Endothelial cell of umbilical vein (primary cell): ENCODE measurements around the gene HEATR5B. TPM values are rescaled to one million over a fixed set of nuclear protein-coding genes. Genes with fewer than 3 reads are reported as not detected.

Experiments used
- BruUV-seq: library from RNA; stranded (reverse); fragments of 400-500 nt; replicated peaks from 2 replicates; lab custom pipeline; 2021; lab: Mats Ljungman, UMichigan
- CTCF ChIA-PET: fragments of 300-600, 350-600 bp; sonication (Branson Sonifier 250); formaldehyde crosslinking; loops from one replicate; lab custom pipeline; 2021; ENCODE audit warnings: antibody characterized with exemption, inconsistent platforms; lab: Charles Lee
- POLR2A ChIA-PET: fragments of 300-600, 350-600 bp; sonication (Branson Sonifier 250); formaldehyde crosslinking; loops from one replicate; lab custom pipeline; 2021; ENCODE audit warnings: antibody characterized with exemption, inconsistent platforms; lab: Charles Lee
- DNase-seq: peaks from one replicate; pipeline ENCODE4 v3.0.0-alpha.2; 2011; ENCODE audit warnings: low read depth, low spot score
- FAIRE-seq: peaks from 2 replicates; lab custom pipeline; 2011; peaks lifted over from hg19 to GRCh38; lab: Jason Lieb, UNC
- H2AFZ ChIP-seq: 2 replicates; pipeline ENCODE4 v1.6.0; 2012; ENCODE audit warnings: low read depth, low read length, control low read depth, inconsistent platforms
- H3K27ac ChIP-seq: 2 replicates; pipeline ENCODE4 v1.5.1; 2011; ENCODE audit warnings: low read depth, mild to moderate bottlenecking, control low read depth, low read length, moderate library complexity; ENCODE audit not compliant: insufficient read depth
- H3K27me3 ChIP-seq, 2 experiments: 2 replicates each; pipeline versions ENCODE4 v1.6.0 to v1.6.1; 2011; ENCODE audit warnings: low read length in 2 of 2, mixed read lengths in 1 of 2; ENCODE audit not compliant: control insufficient read depth in 2 of 2, insufficient read depth in 2 of 2
- H3K36me3 ChIP-seq, 2 experiments: 2 replicates in 1 of 2; 3 replicates in 1 of 2; pipeline ENCODE4 v1.5.1; 2011; ENCODE audit warnings: low read length in 2 of 2, mild to moderate bottlenecking in 1 of 2, moderate library complexity in 1 of 2; ENCODE audit not compliant: control insufficient read depth in 2 of 2, insufficient read depth in 2 of 2; ENCODE audit errors: extremely low read depth in 1 of 2
- H3K4me1 ChIP-seq: 3 replicates; pipeline ENCODE4 v1.5.1; 2011; ENCODE audit warnings: mild to moderate bottlenecking, low read length; ENCODE audit not compliant: control insufficient read depth, insufficient read depth; ENCODE audit errors: extremely low read depth
- H3K4me2 ChIP-seq: 2 replicates; pipeline ENCODE4 v1.6.1; 2011; ENCODE audit warnings: low read length, control low read depth, mixed read lengths; ENCODE audit not compliant: insufficient read depth
- H3K4me3 ChIP-seq, 3 experiments: fragments of 200-600 bp in 1 of 3; sonication (generic), shearing (Covaris generic) in 1 of 3; replicated peaks in 1 of 3; 2 replicates each; pipeline ENCODE4 v1.5.1; 2011 to 2016; ENCODE audit warnings: control low read depth in 3 of 3, low read length in 3 of 3, mild to moderate bottlenecking in 2 of 3, inconsistent platforms in 1 of 3, low read depth in 1 of 3, moderate library complexity in 1 of 3; ENCODE audit not compliant: insufficient read depth in 1 of 3
- H3K79me2 ChIP-seq: 2 replicates; pipeline ENCODE4 v1.6.0; 2012; ENCODE audit warnings: low read length, inconsistent platforms; ENCODE audit not compliant: control insufficient read depth, insufficient read depth
- H3K9ac ChIP-seq: replicated peaks from 2 replicates; pipeline ENCODE3; 2011; ENCODE audit warnings: low read length, control low read depth; ENCODE audit not compliant: insufficient read depth; ENCODE audit errors: extremely low read depth
- H3K9me1 ChIP-seq: replicated peaks from 3 replicates; pipeline ENCODE4 v1.6.0; 2011; ENCODE audit warnings: mild to moderate bottlenecking, low read length; ENCODE audit not compliant: control insufficient read depth, insufficient read depth; ENCODE audit errors: extremely low read depth
- H3K9me3 ChIP-seq: replicated peaks from 2 replicates; pipeline ENCODE4 v1.5.1; 2012; ENCODE audit warnings: low read length, inconsistent platforms; ENCODE audit not compliant: control insufficient read depth, insufficient read depth
- H4K20me1 ChIP-seq: replicated peaks from 2 replicates; pipeline ENCODE3; 2011; ENCODE audit warnings: mild to moderate bottlenecking, low read length; ENCODE audit not compliant: control insufficient read depth, insufficient read depth; ENCODE audit errors: extremely low read depth
- CTCF ChIP-seq, 2 donors: IDR thresholded peaks; 1 replicate in 1 of 2; 2 replicates in 1 of 2; pipeline ENCODE4 v1.5.1; 2011; ENCODE audit warnings: low read length in 2 of 2, mild to moderate bottlenecking in 2 of 2, moderate library complexity in 2 of 2, control low read depth in 1 of 2, inconsistent platforms in 1 of 2, low read depth in 1 of 2; ENCODE audit not compliant: insufficient read depth in 1 of 2; ENCODE audit errors: extremely low read depth in 1 of 2
- EZH2 ChIP-seq: IDR thresholded peaks from 2 replicates; pipeline ENCODE4 v1.6.1; 2012; ENCODE audit warnings: borderline replicate concordance, low read depth, mild to moderate bottlenecking, moderate library complexity, low read length, inconsistent platforms; ENCODE audit not compliant: severe bottlenecking
- FOS ChIP-seq: IDR thresholded peaks from 2 replicates; pipeline ENCODE4 v1.6.1; 2011; ENCODE audit warnings: mild to moderate bottlenecking, low read length, moderate library complexity, borderline replicate concordance; ENCODE audit not compliant: insufficient read depth
- GATA2 ChIP-seq: IDR thresholded peaks from 2 replicates; pipeline ENCODE4 v1.7.0; 2011; ENCODE audit warnings: low read depth, mild to moderate bottlenecking, moderate library complexity, mixed read lengths, low read length; ENCODE audit not compliant: insufficient read length, insufficient read depth
- JUN ChIP-seq: IDR thresholded peaks from 2 replicates; pipeline ENCODE4 v1.6.1; 2011; ENCODE audit warnings: borderline replicate concordance, low read depth; ENCODE audit not compliant: insufficient read length, insufficient read depth
- MAX ChIP-seq: IDR thresholded peaks from 2 replicates; pipeline ENCODE4 v1.6.1; 2011; ENCODE audit not compliant: insufficient read depth, insufficient read length
- MYC ChIP-seq: IDR thresholded peaks from one replicate; pipeline ENCODE4 v1.6.1; 2011; ENCODE audit warnings: mild to moderate bottlenecking, low read depth, low read length
- POLR2A ChIP-seq: IDR thresholded peaks from 2 replicates; pipeline ENCODE4 v1.6.1; 2012; ENCODE audit warnings: low read depth, mild to moderate bottlenecking, control low read depth, low read length
- POLR2AphosphoS5 ChIP-seq: IDR thresholded peaks from 2 replicates; pipeline ENCODE4 v1.6.1; 2012; ENCODE audit warnings: low read depth, mild to moderate bottlenecking, control low read depth, low read length, moderate library complexity; ENCODE audit not compliant: insufficient read depth
- dilution Hi-C: fragments of 300-500 bp; cut with MboI; formaldehyde crosslinking; loops from one replicate; pipeline ENCODE4 v1.15.0; 2019; ENCODE audit warnings: low sequenced_read_pairs; ENCODE audit not compliant: extremely low pct_ligation_motif_present
- intact Hi-C: fragments of 100-400 bp; cut with micrococcal nuclease; formaldehyde crosslinking; loops from one replicate; pipeline ENCODE4 v1.10.0; 2022
- polyA plus RNA-seq, 4 experiments: library from polyadenylated mRNA; depleted of rRNA in 3 of 4; stranded (reverse) in 3 of 4; unstranded in 1 of 4; fragments of >200 nt; gene quantifications; 2 replicates each; pipeline versions ENCODE4 v1.2.1 to v1.2.3, GENCODE V29; 2011 to 2012; ENCODE audit warnings: missing spikeins in 1 of 4
- total RNA-seq: library from RNA; stranded (reverse); gene quantifications from 2 replicates; pipeline ENCODE4 v1.2.3, GENCODE V29; 2021

HEATR5B gene
- total and polyA plus RNA-seq, 2 donors (not counting 3 experiments of a cell fraction or from before 2014, with no cell fraction given): 16.1 to 22.5 TPM

GRCh38 chr2:36952748-36953197, 131.4 kb downstream of the HEATR5B start:
- TF ChIP-seq JUN: no peak
- TF ChIP-seq MYC: no peak
- TF ChIP-seq EZH2: no peak
- TF ChIP-seq POLR2A: no peak
- TF ChIP-seq CTCF (IDR thresholded peaks at IDR 0.05; ENCODE audit: extremely low read depth in 1 of 2, insufficient read depth in 1 of 2, low read depth in 1 of 2, low read length in 2 of 2): no peak
- no peak for TF ChIP-seq POLR2AphosphoS5
- TF ChIP-seq MAX: no peak
- no peak for TF ChIP-seq GATA2
- TF ChIP-seq FOS: no peak
- no peak overlapping the region for H3K9ac ChIP-seq
- ChIA-PET CTCF (interaction anchor here (1.5 kb wide), 1 partner anchor 10 kb away, joined by 6 read pairs; no protein-coding TSS in a partner anchor), POLR2A (no interaction called here)
- BruUV-seq: no TSS peak
- DNase-seq (no peak), FAIRE-seq (no peak)
- no peak overlapping the region for H2AFZ ChIP-seq
- no peaks in the 10 kb centered on the region for H4K20me1 ChIP-seq
- no peaks in the 10 kb centered on the region for H3K36me3 ChIP-seq
- H3K79me2 ChIP-seq: peaks cover 64% of the 10 kb centered on the region
- H3K4me3 ChIP-seq: no peak overlapping the region
- H3K27ac ChIP-seq: no peak overlapping the region
- H3K27me3 ChIP-seq: no peaks in the 10 kb centered on the region
- no peak overlapping the region for H3K4me2 ChIP-seq
- H3K9me3 ChIP-seq: no peaks in the 10 kb centered on the region
- dilution Hi-C loops: no loop called here
- no peaks in the 10 kb centered on the region for H3K9me1 ChIP-seq
- intact Hi-C loops: no loop called here
- H3K4me1 ChIP-seq: peaks cover 24% of the 10 kb centered on the region
